Measurements from ENCODE around the gene PSKH1. TPM values are rescaled to one million over a fixed set of nuclear protein-coding genes. Genes with fewer than 3 reads are reported as not detected.

PSKH1 gene
- total RNA-seq, 2 experiments from 2014 or later: 11.4 to 13.3 TPM

GRCh38 chr16:67961551-67961957 is 68.5 kb downstream of the PSKH1 start:
- Mint-ChIP-seq H3K9me3 (no peaks in the 10 kb centered on the region), H3K4me1 (ENCODE audit: low read depth) (peaks cover 4% of the 10 kb centered on the region), H3K36me3 (ENCODE audit: low read depth) (peaks cover 23% of the 10 kb centered on the region), H3K27me3 (no peaks in the 10 kb centered on the region), H3K4me3 (no peak overlapping the region), H3K27ac (no peak overlapping the region)
- no peak overlapping the region for H3K27ac ChIP-seq (ENCODE audit: low read depth in 1 of 2, low read length in 2 of 2)
- peaks cover 3% of the 10 kb centered on the region for H3K4me1 ChIP-seq (ENCODE audit: insufficient read depth, low read length)
- H3K36me3 ChIP-seq (ENCODE audit: insufficient read depth, low read length): peaks cover 19% of the 10 kb centered on the region
- H3K9me3 ChIP-seq (ENCODE audit: control insufficient read depth in 1 of 2, insufficient read depth in 1 of 2, low read length in 2 of 2): no peaks in the 10 kb centered on the region
- DNase-seq: no peak
- no peak overlapping the region for H3K4me3 ChIP-seq (ENCODE audit: low read length)
- H3K27me3 ChIP-seq (ENCODE audit: control insufficient read depth in 1 of 2, insufficient read depth in 2 of 2, low read length in 2 of 2): no peaks in the 10 kb centered on the region
- ChIA-PET POLR2A (no interaction called here), CTCF (interaction anchor here (1.0 kb wide), 1 partner anchor 110 kb away, joined by 3 read pairs; no protein-coding TSS in a partner anchor)
- intact Hi-C loops (cut with DNase I, micrococcal nuclease): no loop called here
- no peak for TF ChIP-seq CTCF (IDR thresholded peaks at IDR 0.05)
- no peak for ATAC-seq (ENCODE audit: poor library complexity)

GRCh38 chr16:67962135-67962534 is 69.1 kb downstream of the PSKH1 start:
- POLR2A ChIA-PET: no interaction called here
- intact Hi-C loops (cut with DNase I, micrococcal nuclease): no loop called here
- no peak overlapping the region for H3K27ac Mint-ChIP-seq

GRCh38 chr16:67963292-67963661 is 70.2 kb downstream of the PSKH1 start:
- Histone ChIP-seq H3K4me1 (ENCODE audit: insufficient read depth, low read length) (peaks cover 17% of the 10 kb centered on the region), H3K36me3 (ENCODE audit: insufficient read depth, low read length) (peaks cover 16% of the 10 kb centered on the region), H3K27ac (ENCODE audit: low read depth in 1 of 2, low read length in 2 of 2) (no peak overlapping the region), H3K9me3 (ENCODE audit: control insufficient read depth in 1 of 2, insufficient read depth in 1 of 2, low read length in 2 of 2) (no peaks in the 10 kb centered on the region), H3K27me3 (ENCODE audit: control insufficient read depth in 1 of 2, insufficient read depth in 2 of 2, low read length in 2 of 2) (no peaks in the 10 kb centered on the region), H3K4me3 (ENCODE audit: low read length) (no peak overlapping the region)
- Mint-ChIP-seq H3K27me3 (no peaks in the 10 kb centered on the region), H3K4me3 (no peak overlapping the region), H3K9me3 (no peaks in the 10 kb centered on the region), H3K36me3 (ENCODE audit: low read depth) (peaks cover 20% of the 10 kb centered on the region), H3K4me1 (ENCODE audit: low read depth) (peaks cover 18% of the 10 kb centered on the region), H3K27ac (no peak overlapping the region)
- intact Hi-C loops (cut with DNase I, micrococcal nuclease): no loop called here
- CTCF ChIA-PET: no interaction called here
- no peak for TF ChIP-seq CTCF (IDR thresholded peaks at IDR 0.05)
- no peak for ATAC-seq (ENCODE audit: poor library complexity)
- POLR2A ChIA-PET: no interaction called here
- no peak for DNase-seq

More at GRCh38 chr16:67962135-67962534, 69.1 kb downstream of the PSKH1 start:
- Mint-ChIP-seq H3K4me3 (no peak overlapping the region), H3K9me3 (no peaks in the 10 kb centered on the region), H3K4me1 (ENCODE audit: low read depth) (peaks cover 10% of the 10 kb centered on the region), H3K36me3 (ENCODE audit: low read depth) (peaks cover 23% of the 10 kb centered on the region), H3K27me3 (no peaks in the 10 kb centered on the region)
- peaks cover 9% of the 10 kb centered on the region for H3K4me1 ChIP-seq (ENCODE audit: insufficient read depth, low read length)
- H3K27me3 ChIP-seq (ENCODE audit: control insufficient read depth in 1 of 2, insufficient read depth in 2 of 2, low read length in 2 of 2): no peaks in the 10 kb centered on the region
- peaks cover 19% of the 10 kb centered on the region for H3K36me3 ChIP-seq (ENCODE audit: insufficient read depth, low read length)
- H3K27ac ChIP-seq (ENCODE audit: low read depth in 1 of 2, low read length in 2 of 2): no peak overlapping the region
- CTCF ChIA-PET: interaction anchor here (1.0 kb wide), 1 partner anchor 110 kb away, joined by 3 read pairs; no protein-coding TSS in a partner anchor
- no peak for ATAC-seq (ENCODE audit: poor library complexity)
- H3K9me3 ChIP-seq (ENCODE audit: control insufficient read depth in 1 of 2, insufficient read depth in 1 of 2, low read length in 2 of 2): no peaks in the 10 kb centered on the region
- TF ChIP-seq CTCF (IDR thresholded peaks at IDR 0.05): no peak
- H3K4me3 ChIP-seq (ENCODE audit: low read length): no peak overlapping the region
- DNase-seq: no peak

Data from CD4-positive, alpha-beta T cell (primary cell).